GM12892 (cell line): Measurements from ENCODE around the gene SMARCAD1.

Experiments
- POLR2A ChIP-seq: IDR thresholded peaks from 2 replicates; pipeline ENCODE4 v1.6.1; 2011; ENCODE audit warnings: low read depth, low read length, control low read depth
- POLR2AphosphoS5 ChIP-seq: IDR thresholded peaks from 2 replicates; pipeline ENCODE4 v1.6.1; 2011; ENCODE audit warnings: low read depth, low read length, control low read depth

DNA sequence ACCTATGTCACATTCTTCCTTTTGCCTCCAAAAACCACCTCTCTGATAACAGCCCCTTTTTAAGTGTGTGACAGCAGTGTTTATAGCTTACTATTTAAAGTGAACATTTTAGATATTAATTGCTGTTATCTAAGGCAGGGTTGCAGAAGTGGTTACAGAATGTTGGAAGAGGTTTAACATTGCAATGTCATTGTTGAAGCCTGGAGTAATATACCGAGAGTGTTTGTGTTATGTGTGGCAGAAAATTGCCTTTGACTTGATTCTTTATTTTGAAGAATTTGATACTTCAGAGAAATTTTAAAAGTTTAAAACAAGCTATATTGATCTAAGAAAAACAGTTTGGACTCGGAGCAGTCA lies 37.1 kb downstream of the SMARCAD1 start:
- no peak for TF ChIP-seq POLR2A
- TF ChIP-seq POLR2AphosphoS5: no peak
